Mesendoderm (in vitro differentiated cells): ENCODE measurements around the gene TAF8. TPM values are rescaled to one million over a fixed set of nuclear protein-coding genes. Genes with fewer than 3 reads are reported as not detected.
"Not testable (repeated sequence)": the region's sequence is repeated elsewhere in the genome, so short reads cannot be mapped to it uniquely, and the experiment has no call there.

Source experiments
- DNase-seq: peaks from one replicate; pipeline ENCODE4 v3.0.0; 2013
- H2AK5ac ChIP-seq: 2 replicates; pipeline ENCODE4 v1.6.1; 2013; ENCODE audit warnings: low read length, inconsistent platforms
- H2BK120ac ChIP-seq: 2 replicates; pipeline ENCODE4 v1.6.1; 2013; ENCODE audit warnings: low read depth, mild to moderate bottlenecking, low read length, moderate library complexity, mixed read lengths
- H2BK15ac ChIP-seq: replicated peaks from 2 replicates; pipeline ENCODE4 v1.6.1; 2013; ENCODE audit warnings: low read depth, mild to moderate bottlenecking, moderate library complexity
- H2BK5ac ChIP-seq: 2 replicates; pipeline ENCODE4 v1.6.1; 2013; ENCODE audit warnings: low read length, inconsistent platforms
- H3K18ac ChIP-seq: 2 replicates; pipeline ENCODE4 v1.6.1; 2013; ENCODE audit warnings: mild to moderate bottlenecking, low read length, mixed read lengths
- H3K23ac ChIP-seq: one replicate; pipeline ENCODE4 v1.6.1; 2013; ENCODE audit warnings: low read length
- H3K27ac ChIP-seq: 2 replicates; pipeline ENCODE4 v1.5.1; 2013; ENCODE audit warnings: low read depth, mild to moderate bottlenecking, inconsistent platforms, low read length, moderate library complexity
- H3K27me3 ChIP-seq: 2 replicates; pipeline ENCODE4 v1.6.1; 2013; ENCODE audit warnings: low read length, control low read depth, mild to moderate bottlenecking, inconsistent platforms; ENCODE audit not compliant: insufficient read depth, poor library complexity
- H3K36me3 ChIP-seq: 2 replicates; pipeline ENCODE4 v1.6.1; 2013; ENCODE audit warnings: low read length, inconsistent platforms; ENCODE audit not compliant: control insufficient read depth, insufficient read depth
- H3K4ac ChIP-seq: one replicate; pipeline ENCODE4 v1.6.1; 2013; ENCODE audit warnings: low read depth, mild to moderate bottlenecking, low read length, moderate library complexity
- H3K4me1 ChIP-seq: 2 replicates; pipeline ENCODE4 v1.6.1; 2013; ENCODE audit warnings: low read depth, low read length, inconsistent platforms; ENCODE audit not compliant: control insufficient read depth
- H3K4me2 ChIP-seq: 2 replicates; pipeline ENCODE4 v1.6.1; 2013; ENCODE audit warnings: low read length
- H3K4me3 ChIP-seq: 2 replicates; pipeline ENCODE4 v1.5.1; 2013; ENCODE audit warnings: mild to moderate bottlenecking, low read length
- H3K56ac ChIP-seq: one replicate; pipeline ENCODE4 v1.6.1; 2013; ENCODE audit warnings: low read length
- H3K79me1 ChIP-seq: 2 replicates; pipeline ENCODE4 v1.6.1; 2013; ENCODE audit warnings: low read length, inconsistent platforms
- H3K79me2 ChIP-seq: 2 replicates; pipeline ENCODE4 v1.6.1; 2013; ENCODE audit warnings: mild to moderate bottlenecking, low read length; ENCODE audit not compliant: control insufficient read depth, insufficient read depth
- H3K9ac ChIP-seq: 2 replicates; pipeline ENCODE4 v1.6.1; 2013; ENCODE audit warnings: low read length, inconsistent platforms
- H4K5ac ChIP-seq: one replicate; pipeline ENCODE4 v1.6.1; 2013; ENCODE audit warnings: low read length
- H4K8ac ChIP-seq: one replicate; pipeline ENCODE4 v1.6.1; 2013; ENCODE audit warnings: low read depth, mild to moderate bottlenecking, control low read depth, low read length, moderate library complexity
- WGBS: extraction: QIAGEN DNeasy Blood & Tissue Kit; methylation state at CpG from one replicate; pipeline ENCODE4 v1.1.7; 2013; ENCODE audit warnings: low lambda C conversion rate, missing lambda C conversion rate; ENCODE audit not compliant: insufficient coverage; ENCODE audit errors: extremely low coverage; 5-methylcytosine and 5-hydroxymethylcytosine counted together
- polyA plus RNA-seq, 2 experiments: library from polyadenylated mRNA; stranded (reverse); fragments of 200-250 nt; gene quantifications; one replicate each; pipeline ENCODE4 v1.2.3, GENCODE V29; 2013

TAF8 gene
- polyA plus RNA-seq (2013, experiment 1 of 2): 18.5 TPM
- polyA plus RNA-seq (2013, experiment 2 of 2): 19.3 TPM

DNA sequence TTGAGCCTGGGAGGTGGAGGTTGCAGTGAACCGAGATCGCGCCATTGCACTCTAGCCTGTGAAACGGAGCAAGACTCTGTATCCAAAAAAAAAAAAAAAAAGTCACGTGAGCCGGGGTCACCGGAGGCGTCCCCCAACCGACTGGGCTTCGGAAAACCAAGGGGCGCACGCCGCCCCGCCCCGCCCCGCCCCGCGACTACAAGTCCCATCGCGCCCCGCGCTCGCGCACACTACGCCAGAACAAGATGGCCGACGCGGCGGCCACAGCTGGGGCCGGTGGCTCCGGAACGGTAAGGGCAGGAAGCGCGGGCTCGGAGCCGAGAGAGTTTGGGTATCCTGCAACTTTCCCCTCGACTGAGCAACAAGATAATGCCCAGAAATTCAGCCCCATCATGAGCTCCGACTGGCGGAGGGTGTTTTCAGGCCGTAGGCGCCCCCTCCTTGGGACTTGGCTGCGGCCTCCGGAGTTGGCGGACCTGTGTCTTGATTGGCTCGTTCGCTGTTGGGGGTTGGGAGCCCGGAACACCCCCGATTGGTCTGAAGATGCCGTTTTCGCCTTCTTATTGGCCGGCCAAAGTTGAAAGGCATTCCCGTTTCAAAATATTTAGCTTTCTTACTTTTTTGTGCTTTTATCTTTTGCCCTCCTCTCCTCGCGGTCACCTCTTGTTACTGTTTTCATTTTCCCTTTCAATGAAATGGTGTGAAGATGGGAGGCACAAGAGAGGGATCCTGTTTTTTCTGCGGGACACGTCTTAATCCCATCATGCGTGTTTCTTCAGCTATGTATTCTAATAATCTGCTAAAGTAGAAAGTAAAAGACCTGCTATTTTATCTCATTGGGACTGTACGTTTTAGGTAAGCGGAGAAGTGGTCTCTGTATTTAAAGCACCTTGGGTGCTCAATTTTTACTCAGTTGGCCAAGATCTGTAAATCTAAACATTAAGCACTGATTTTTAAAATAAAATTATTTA, at the start of gene TAF8:
TSS of gene TAF8 (plus strand) at position 228 of the 971 bp plus-strand sequence. CDS start at position 246, 18 bp downstream.
- Histone ChIP-seq H4K5ac (no peak within 1 kb of the TSS), H3K4ac (no peak within 1 kb of the TSS), H3K9ac (peak within 1 kb of the TSS; percentile 90), H3K4me2 (peak within 1 kb of the TSS; percentile 81), H2AK5ac (no peak within 1 kb of the TSS), H4K8ac (no peak within 1 kb of the TSS), H3K23ac (no peak within 1 kb of the TSS), H2BK5ac (no peak within 1 kb of the TSS), H3K4me1 (peaks cover 4% of the 10 kb centered on the region), H3K79me1 (no peaks in the 10 kb centered on the region), H3K56ac (peak within 1 kb of the TSS; percentile 96), H3K27me3 (peaks cover 22% of the 10 kb centered on the region), H3K4me3 (peak within 1 kb of the TSS; percentile 88), H3K18ac (no peak within 1 kb of the TSS), H3K79me2 (no peaks in the 10 kb centered on the region), H3K36me3 (no peaks in the 10 kb centered on the region), H2BK120ac (no peak within 1 kb of the TSS), H2BK15ac (no peak within 1 kb of the TSS), H3K27ac (peak within 1 kb of the TSS; percentile 47)
- peak; percentile 96 for DNase-seq
- WGBS: no CpG with 5 or more reads among the region's 59 CpGs

GRCh38 chr6:42001506-42001905, 48.8 kb upstream of the TAF8 start:
- no peak overlapping the region for H3K27ac ChIP-seq
- H3K18ac ChIP-seq: no peak overlapping the region
- no CpG with 5 or more reads among the region's 6 CpGs for WGBS
- H3K4me3 ChIP-seq: no peak overlapping the region
- no peak overlapping the region for H2BK5ac ChIP-seq
- no peak overlapping the region for H4K8ac ChIP-seq
- no peak overlapping the region for H3K23ac ChIP-seq
- no peak overlapping the region for H3K9ac ChIP-seq
- H3K27me3 ChIP-seq: no peaks in the 10 kb centered on the region
- no peak overlapping the region for H2AK5ac ChIP-seq
- no peaks in the 10 kb centered on the region for H3K79me1 ChIP-seq
- no peaks in the 10 kb centered on the region for H3K4me1 ChIP-seq
- H2BK15ac ChIP-seq: no peak overlapping the region
- no peak overlapping the region for H3K4ac ChIP-seq
- no peak overlapping the region for H3K56ac ChIP-seq
- H3K36me3 ChIP-seq: no peaks in the 10 kb centered on the region
- DNase-seq: no peak
- no peak overlapping the region for H4K5ac ChIP-seq
- no peaks in the 10 kb centered on the region for H3K79me2 ChIP-seq
- no peak overlapping the region for H2BK120ac ChIP-seq
- no peak overlapping the region for H3K4me2 ChIP-seq

DNA sequence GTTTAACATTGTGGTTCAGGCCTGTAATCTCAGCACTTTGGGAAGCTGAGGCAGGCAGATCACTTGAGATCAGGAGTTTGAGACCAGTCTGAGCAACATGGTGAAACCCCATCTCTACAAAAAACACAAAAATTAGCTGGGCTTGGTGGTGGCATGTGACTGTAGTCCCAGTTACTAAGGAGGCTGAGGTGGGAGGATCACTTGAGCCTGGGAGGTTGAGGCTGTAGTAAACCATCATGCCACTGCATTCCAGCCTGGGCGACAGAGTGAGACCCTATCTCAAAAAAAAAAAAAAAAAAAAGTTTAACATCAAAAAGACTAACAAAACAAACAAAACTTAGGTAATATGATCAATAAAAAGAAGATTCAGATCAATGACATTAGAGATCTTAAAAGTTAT, 46.7 kb upstream of the TAF8 start:
- not testable (repeated sequence) for H3K56ac ChIP-seq

GRCh38 chr6:42007286-42008137, 42.8 kb upstream of the TAF8 start:
- no peaks in the 10 kb centered on the region for H3K36me3 ChIP-seq
- H3K79me2 ChIP-seq: no peaks in the 10 kb centered on the region
- H3K4me3 ChIP-seq: no peak overlapping the region
- H4K5ac ChIP-seq: no peak overlapping the region
- H3K79me1 ChIP-seq: no peaks in the 10 kb centered on the region
- no peak for DNase-seq
- no peaks in the 10 kb centered on the region for H3K27me3 ChIP-seq
- H2BK120ac ChIP-seq: no peak overlapping the region
- H3K4ac ChIP-seq: no peak overlapping the region
- H2BK15ac ChIP-seq: no peak overlapping the region
- H3K4me2 ChIP-seq: no peak overlapping the region
- H3K56ac ChIP-seq: no peak overlapping the region
- no peak overlapping the region for H3K27ac ChIP-seq
- no peak overlapping the region for H3K18ac ChIP-seq
- peaks cover 5% of the 10 kb centered on the region for H3K4me1 ChIP-seq
- no peak overlapping the region for H3K9ac ChIP-seq
- no CpG with 5 or more reads among the region's 15 CpGs for WGBS
- H4K8ac ChIP-seq: no peak overlapping the region
- H3K23ac ChIP-seq: no peak overlapping the region
- no peak overlapping the region for H2AK5ac ChIP-seq
- H2BK5ac ChIP-seq: no peak overlapping the region

More for the DNA sequence above, 46.7 kb upstream of the TAF8 start:
- not testable (repeated sequence) for H2BK5ac ChIP-seq, H3K79me1 ChIP-seq, H2BK120ac ChIP-seq, H3K27me3 ChIP-seq, H3K36me3 ChIP-seq, DNase-seq, H3K4me2 ChIP-seq, H2BK15ac ChIP-seq, H3K4me1 ChIP-seq, H3K4ac ChIP-seq, H3K4me3 ChIP-seq, H3K18ac ChIP-seq, H3K27ac ChIP-seq, H3K79me2 ChIP-seq, H2AK5ac ChIP-seq, H4K8ac ChIP-seq, H3K9ac ChIP-seq, H4K5ac ChIP-seq, H3K23ac ChIP-seq
- no CpG with 5 or more reads among the region's 1 CpG for WGBS

DNA sequence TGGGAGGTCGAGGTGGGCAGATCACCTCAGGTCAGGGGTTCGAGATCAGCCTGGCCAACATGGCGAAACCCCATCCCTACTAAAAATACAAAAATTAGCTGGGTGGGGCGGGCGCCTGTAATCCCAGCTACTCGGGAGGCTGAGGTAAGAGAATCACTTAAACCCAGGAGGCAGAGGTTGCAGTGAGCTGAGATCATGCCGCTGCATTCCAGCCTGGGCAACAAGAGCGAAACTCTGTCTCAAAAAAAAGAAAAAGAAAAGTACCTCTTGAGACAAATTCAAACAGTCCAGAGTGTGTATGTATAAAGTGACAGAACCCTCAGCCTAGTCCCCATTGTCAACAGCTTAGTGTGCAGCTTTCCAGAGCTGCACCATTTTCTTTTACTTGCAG, 42.2 kb upstream of the TAF8 start:
- not testable (repeated sequence) for H2BK15ac ChIP-seq, H3K27ac ChIP-seq, H4K5ac ChIP-seq, H3K4me1 ChIP-seq, H2AK5ac ChIP-seq, H3K4me2 ChIP-seq, DNase-seq, H3K27me3 ChIP-seq, H3K9ac ChIP-seq, H3K18ac ChIP-seq, H3K79me1 ChIP-seq, H3K23ac ChIP-seq, H2BK5ac ChIP-seq, H3K4ac ChIP-seq, H3K4me3 ChIP-seq, H3K36me3 ChIP-seq, H4K8ac ChIP-seq, H3K79me2 ChIP-seq, H2BK120ac ChIP-seq, H3K56ac ChIP-seq
- WGBS: no CpG with 5 or more reads among the region's 8 CpGs
